OCI-LY1 (cell line): ENCODE measurements around the gene SLC22A4.

ENCODE experiments used
- EZH2 ChIP-seq: fragments of 200-600 bp; sonication (generic), shearing (Covaris generic); IDR thresholded peaks from 2 replicates; pipeline ENCODE4 v1.8.0; 2017; ENCODE audit warnings: borderline replicate concordance, mixed run types, mild to moderate bottlenecking, antibody characterized with exemption, low read length, moderate library complexity, mixed read lengths
- TF ChIP-seq, protein P1 (sequence below): fragments of 200-600 bp; sonication (generic), shearing (Covaris generic); IDR thresholded peaks from 2 replicates; pipeline ENCODE4 v1.5.1; 2017; ENCODE audit warnings: mild to moderate bottlenecking, antibody characterized with exemption, low read length, moderate library complexity, mixed read lengths

DNA sequence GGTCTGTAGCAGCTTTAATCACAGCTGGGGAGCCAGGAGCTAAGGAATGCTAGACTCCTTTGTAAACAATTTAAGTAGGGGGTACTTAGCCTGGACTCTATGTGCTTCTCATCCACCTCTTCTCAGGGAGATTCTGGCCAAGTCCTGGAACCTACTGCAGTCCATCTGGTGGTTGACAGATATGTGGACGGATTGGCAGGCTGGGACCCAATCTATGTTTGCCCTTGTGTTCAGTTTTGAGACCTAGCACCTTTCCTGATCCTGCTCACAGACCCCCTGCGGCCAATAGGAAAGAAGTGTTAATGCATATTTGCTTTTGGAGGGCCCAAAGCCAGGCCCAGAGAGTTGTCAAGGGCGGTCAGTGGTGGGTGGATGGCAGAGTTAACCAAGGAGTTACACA, 81.8 kb downstream of the SLC22A4 start:
- TF ChIP-seq, protein P1, sequence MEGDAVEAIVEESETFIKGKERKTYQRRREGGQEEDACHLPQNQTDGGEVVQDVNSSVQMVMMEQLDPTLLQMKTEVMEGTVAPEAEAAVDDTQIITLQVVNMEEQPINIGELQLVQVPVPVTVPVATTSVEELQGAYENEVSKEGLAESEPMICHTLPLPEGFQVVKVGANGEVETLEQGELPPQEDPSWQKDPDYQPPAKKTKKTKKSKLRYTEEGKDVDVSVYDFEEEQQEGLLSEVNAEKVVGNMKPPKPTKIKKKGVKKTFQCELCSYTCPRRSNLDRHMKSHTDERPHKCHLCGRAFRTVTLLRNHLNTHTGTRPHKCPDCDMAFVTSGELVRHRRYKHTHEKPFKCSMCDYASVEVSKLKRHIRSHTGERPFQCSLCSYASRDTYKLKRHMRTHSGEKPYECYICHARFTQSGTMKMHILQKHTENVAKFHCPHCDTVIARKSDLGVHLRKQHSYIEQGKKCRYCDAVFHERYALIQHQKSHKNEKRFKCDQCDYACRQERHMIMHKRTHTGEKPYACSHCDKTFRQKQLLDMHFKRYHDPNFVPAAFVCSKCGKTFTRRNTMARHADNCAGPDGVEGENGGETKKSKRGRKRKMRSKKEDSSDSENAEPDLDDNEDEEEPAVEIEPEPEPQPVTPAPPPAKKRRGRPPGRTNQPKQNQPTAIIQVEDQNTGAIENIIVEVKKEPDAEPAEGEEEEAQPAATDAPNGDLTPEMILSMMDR: no peak
- no peak for TF ChIP-seq EZH2
